Fibroblast of lung (primary cell): ENCODE results near the gene DPYD. TPM values are rescaled to one million over a fixed set of nuclear protein-coding genes. Genes with fewer than 3 reads are reported as not detected.

Experiments
- DNase-seq, 2 donors: peaks; one replicate each; pipeline versions ENCODE4 v3.0.0 to v3.0.0-alpha.2; 2010; ENCODE audit warnings: low read depth in 2 of 2
- H2AFZ ChIP-seq: 2 replicates; pipeline ENCODE4 v1.5.1; 2012; ENCODE audit warnings: low read length, control low read depth, inconsistent platforms
- H3K27ac ChIP-seq: 2 replicates; pipeline ENCODE4 v1.5.1; 2011; ENCODE audit warnings: low read length, control low read depth; ENCODE audit not compliant: insufficient read depth
- H3K27me3 ChIP-seq: 2 replicates; pipeline ENCODE4 v1.5.1; 2011; ENCODE audit warnings: mild to moderate bottlenecking, low read length; ENCODE audit not compliant: control insufficient read depth, insufficient read depth
- H3K36me3 ChIP-seq: 2 replicates; pipeline ENCODE4 v1.5.1; 2011; ENCODE audit warnings: low read length; ENCODE audit not compliant: control insufficient read depth, insufficient read depth
- H3K4me1 ChIP-seq: 2 replicates; pipeline ENCODE4 v1.5.1; 2011; ENCODE audit warnings: low read length; ENCODE audit not compliant: control insufficient read depth, insufficient read depth; ENCODE audit errors: extremely low read depth
- H3K4me2 ChIP-seq: 2 replicates; pipeline ENCODE4 v1.5.1; 2011; ENCODE audit warnings: low read length, control low read depth; ENCODE audit not compliant: insufficient read depth; ENCODE audit errors: extremely low read depth
- H3K4me3 ChIP-seq, 4 experiments: fragments of 200-600 bp in 1 of 4; sonication (generic) in 1 of 4; replicated peaks in 1 of 4; 2 replicates each; pipeline ENCODE4 v1.5.1; 2011 to 2016; ENCODE audit warnings: low read length in 4 of 4, low read depth in 3 of 4, mild to moderate bottlenecking in 3 of 4, control low read depth in 2 of 4, inconsistent platforms in 1 of 4, mixed read lengths in 1 of 4; ENCODE audit not compliant: insufficient read depth in 1 of 4; ENCODE audit errors: control extremely low read depth in 1 of 4
- H3K79me2 ChIP-seq: 2 replicates; pipeline ENCODE4 v1.5.1; 2012; ENCODE audit warnings: mild to moderate bottlenecking, low read length, inconsistent platforms; ENCODE audit not compliant: control insufficient read depth, insufficient read depth
- H3K9ac ChIP-seq: 2 replicates; pipeline ENCODE4 v1.5.1; 2011; ENCODE audit warnings: mild to moderate bottlenecking, low read length, control low read depth; ENCODE audit not compliant: insufficient read depth
- H3K9me3 ChIP-seq: 2 replicates; pipeline ENCODE4 v1.5.1; 2012; ENCODE audit warnings: low read depth, low read length; ENCODE audit not compliant: control insufficient read depth, insufficient read depth
- H4K20me1 ChIP-seq: 2 replicates; pipeline ENCODE4 v1.5.1; 2011; ENCODE audit warnings: low read length; ENCODE audit not compliant: control insufficient read depth, insufficient read depth; ENCODE audit errors: extremely low read depth
- CTCF ChIP-seq, 2 donors: IDR thresholded peaks in 1 of 2; conservative IDR thresholded peaks in 1 of 2; 1 replicate in 1 of 2; 2 replicates in 1 of 2; pipeline ENCODE4 v1.5.1; 2011 to 2012; ENCODE audit warnings: low read length in 2 of 2, control low read depth in 1 of 2, inconsistent platforms in 1 of 2, low read depth in 1 of 2, mild to moderate bottlenecking in 1 of 2
- EZH2 ChIP-seq: IDR thresholded peaks from 2 replicates; pipeline ENCODE4 v1.5.1; 2012; ENCODE audit warnings: low read length, control low read depth, mild to moderate bottlenecking; ENCODE audit errors: missing control alignments
- polyA plus RNA-seq, 2 donors: library from polyadenylated mRNA; depleted of rRNA in 1 of 2; stranded (reverse) in 1 of 2; unstranded in 1 of 2; fragments of >200 nt; gene quantifications; 2 replicates each; pipeline ENCODE4 v1.2.1, GENCODE V29; 2011 to 2012; ENCODE audit warnings: missing spikeins in 1 of 2
- total RNA-seq: library from RNA; depleted of rRNA; stranded (reverse); fragments of >200 nt; gene quantifications from 2 replicates; pipeline ENCODE4 v1.2.1, GENCODE V29; 2014

DPYD gene
- total and polyA plus RNA-seq, 2 donors (not counting 1 experiment from before 2014, with no cell fraction given), result 32.0 to 63.1 TPM

GRCh38 chr1:97599447-97599846 lies 321.4 kb downstream of the DPYD start:
- H4K20me1 ChIP-seq, result no peaks in the 10 kb centered on the region
- H3K27me3 ChIP-seq, result no peaks in the 10 kb centered on the region
- H3K79me2 ChIP-seq, result no peaks in the 10 kb centered on the region
- no peaks in the 10 kb centered on the region for H3K4me1 ChIP-seq
- H3K36me3 ChIP-seq, result no peaks in the 10 kb centered on the region
- H3K27ac ChIP-seq, result no peak overlapping the region
- H3K9me3 ChIP-seq, result no peaks in the 10 kb centered on the region
- no peak for TF ChIP-seq EZH2
- no peak for TF ChIP-seq CTCF (conservative IDR thresholded peaks at IDR 0.05 in 1 of 2, IDR thresholded peaks at IDR 0.05 in 1 of 2; ENCODE audit: low read depth in 1 of 2, low read length in 2 of 2)
- H3K4me3 ChIP-seq, result no peak overlapping the region
- H3K9ac ChIP-seq, result no peak overlapping the region
- DNase-seq, result no peak
- H2AFZ ChIP-seq, result no peak overlapping the region
- H3K4me2 ChIP-seq, result no peak overlapping the region

GRCh38 chr1:97593192-97593591 lies 327.6 kb downstream of the DPYD start:
- H4K20me1 ChIP-seq, result no peaks in the 10 kb centered on the region
- DNase-seq, result no peak
- H3K36me3 ChIP-seq, result no peaks in the 10 kb centered on the region
- no peaks in the 10 kb centered on the region for H3K79me2 ChIP-seq
- no peaks in the 10 kb centered on the region for H3K4me1 ChIP-seq
- TF ChIP-seq CTCF (conservative IDR thresholded peaks at IDR 0.05 in 1 of 2, IDR thresholded peaks at IDR 0.05 in 1 of 2; ENCODE audit: low read depth in 1 of 2, low read length in 2 of 2) (no peak), EZH2 (no peak)
- H3K9me3 ChIP-seq, result no peaks in the 10 kb centered on the region
- no peak overlapping the region for H3K27ac ChIP-seq
- H3K4me3 ChIP-seq, result no peak overlapping the region
- H3K27me3 ChIP-seq, result no peaks in the 10 kb centered on the region
- no peak overlapping the region for H3K4me2 ChIP-seq
- H3K9ac ChIP-seq, result no peak overlapping the region
- H2AFZ ChIP-seq, result no peak overlapping the region

GRCh38 chr1:97588772-97589171 lies 332.1 kb downstream of the DPYD start:
- Histone ChIP-seq H3K4me2 (no peak overlapping the region), H3K27me3 (no peaks in the 10 kb centered on the region), H3K4me1 (no peaks in the 10 kb centered on the region), H3K4me3 (no peak overlapping the region), H3K27ac (no peak overlapping the region), H3K36me3 (no peaks in the 10 kb centered on the region), H3K9me3 (no peaks in the 10 kb centered on the region), H3K79me2 (no peaks in the 10 kb centered on the region), H4K20me1 (no peaks in the 10 kb centered on the region), H2AFZ (no peak overlapping the region), H3K9ac (no peak overlapping the region)
- no peak for DNase-seq
- no peak for TF ChIP-seq CTCF (conservative IDR thresholded peaks at IDR 0.05 in 1 of 2, IDR thresholded peaks at IDR 0.05 in 1 of 2; ENCODE audit: low read depth in 1 of 2, low read length in 2 of 2)
- TF ChIP-seq EZH2, result no peak
